Astrocyte (in vitro differentiated cells and primary cell): ENCODE measurements around the gene SLC35C1.

Experiments used
- CTCF ChIP-seq: IDR thresholded peaks from 2 replicates; pipeline ENCODE4 v1.5.1; 2011; ENCODE audit warnings: low read depth, mild to moderate bottlenecking, inconsistent platforms, low read length, moderate library complexity; ENCODE audit not compliant: insufficient read depth
- EZH2 ChIP-seq: IDR thresholded peaks from 2 replicates; pipeline ENCODE4 v1.6.1; 2012; ENCODE audit warnings: mild to moderate bottlenecking, low read length, inconsistent platforms; ENCODE audit not compliant: insufficient read depth

- TF ChIP-seq EZH2: no peak
- no peak for TF ChIP-seq CTCF
Measured at GRCh38 chr11:45846974-45847910, 42.3 kb downstream of the SLC35C1 start, which contains the start of gene CRY2.
